PC-3 (cell line): Measurements from ENCODE around the gene CACNB3. TPM values are rescaled to one million over a fixed set of nuclear protein-coding genes. Genes with fewer than 3 reads are reported as not detected.
A peak's percentile ranks its signal among the peaks of the same experiment; 100 is the strongest.

Source experiments
- ATAC-seq: fragments of 200-7000 bp; cut with Tn5 transposase; 2 replicates; pipeline ENCODE4 v1.9.1; 2020; ENCODE audit warnings: mild to moderate bottlenecking, moderate library complexity
- BruUV-seq: library from RNA; stranded (reverse); fragments of 400-500 nt; replicated peaks from 2 replicates; lab custom pipeline; 2021; lab: Mats Ljungman, UMichigan
- CTCF ChIA-PET: fragments of 300-600 bp; sonication (Branson Sonifier 250); formaldehyde crosslinking; loops from one replicate; lab custom pipeline; 2022; ENCODE audit warnings: antibody characterized with exemption; lab: Charles Lee
- POLR2A ChIA-PET: fragments of 300-600 bp; sonication (Branson Sonifier 250); formaldehyde crosslinking; loops from one replicate; lab custom pipeline; 2022; ENCODE audit warnings: antibody characterized with exemption; ENCODE audit not compliant: unreplicated experiment; lab: Charles Lee
- DNase-seq: peaks from one replicate; pipeline ENCODE4 v3.0.0-alpha.2; 2015
- H2AFZ ChIP-seq: fragments of 300-600 bp; sonication (generic); 2 replicates; pipeline ENCODE4 v1.6.0; 2016; ENCODE audit warnings: antibody characterized with exemption, low read length
- H3F3A ChIP-seq: fragments of 300-600 bp; sonication (generic); one replicate; pipeline ENCODE4 v1.6.0; 2017; ENCODE audit warnings: antibody characterized with exemption, low read length, control low read depth, mild to moderate bottlenecking; ENCODE audit not compliant: unreplicated experiment
- H3K27ac ChIP-seq: fragments of 300-600 bp; sonication (generic); 2 replicates; pipeline ENCODE4 v1.5.1; 2016; ENCODE audit warnings: mild to moderate bottlenecking, low read length
- H3K27me3 ChIP-seq: fragments of 300-600 bp; sonication (generic); 2 replicates; pipeline ENCODE4 v1.6.1; 2016; ENCODE audit warnings: low read length, mixed read lengths
- H3K36me3 ChIP-seq: fragments of 300-600 bp; sonication (generic); 2 replicates; pipeline ENCODE4 v1.6.1; 2016; ENCODE audit warnings: low read depth, mixed run types, low read length, mixed read lengths
- H3K4me1 ChIP-seq: fragments of 300-600 bp; sonication (generic); 2 replicates; pipeline ENCODE4 v1.5.1; 2016; ENCODE audit warnings: low read length; ENCODE audit not compliant: insufficient read depth
- H3K4me2 ChIP-seq: fragments of 300-600 bp; sonication (generic); 2 replicates; pipeline ENCODE4 v1.6.0; 2016; ENCODE audit warnings: low read length
- H3K4me3 ChIP-seq: fragments of 300-600 bp; sonication (generic); 2 replicates; pipeline ENCODE4 v1.5.1; 2016; ENCODE audit warnings: mild to moderate bottlenecking, low read length, mixed read lengths
- H3K79me2 ChIP-seq: fragments of 300-600 bp; sonication (generic); 2 replicates; pipeline ENCODE4 v1.6.1; 2017; ENCODE audit warnings: low read length, mixed read lengths
- H3K9ac ChIP-seq: fragments of 300-600 bp; sonication (generic); 2 replicates; pipeline ENCODE4 v1.6.0; 2016; ENCODE audit warnings: mild to moderate bottlenecking, low read length
- H3K9me2 ChIP-seq: fragments of 300-600 bp; sonication (generic); replicated peaks from 2 replicates; pipeline ENCODE4 v1.6.1; 2016; ENCODE audit warnings: mixed run types, low read length, mixed read lengths
- H3K9me3 ChIP-seq: fragments of 300-600 bp; sonication (generic); 2 replicates; pipeline ENCODE4 v1.6.1; 2016; ENCODE audit warnings: low read length, mixed read lengths
- H4K20me1 ChIP-seq: fragments of 300-600 bp; sonication (generic); 2 replicates; pipeline ENCODE4 v1.6.1; 2016; ENCODE audit warnings: low read length, mixed read lengths
- EZH2 ChIP-seq: fragments of 300-600 bp; sonication (generic); IDR thresholded peaks from one replicate; pipeline ENCODE4 v1.6.1; 2017; ENCODE audit warnings: antibody characterized with exemption, mild to moderate bottlenecking, low read length; ENCODE audit not compliant: unreplicated experiment
- EZH2phosphoT487 ChIP-seq: fragments of 300-600 bp; sonication (generic); IDR thresholded peaks from 2 replicates; pipeline ENCODE4 v1.6.1; 2018; ENCODE audit warnings: mild to moderate bottlenecking, antibody characterized with exemption, low read length, borderline replicate concordance
- intact Hi-C: fragments of 100-400 bp; cut with micrococcal nuclease; formaldehyde crosslinking; loops from 2 replicates; pipeline ENCODE4 v1.9.0; 2023
- total RNA-seq: library from RNA; depleted of rRNA; stranded (reverse); fragments of >200 nt; gene quantifications from 2 replicates; pipeline ENCODE4 v1.2.3, GENCODE V29; 2014
- TF ChIP-seq, protein P1 (sequence below): fragments of 300-600 bp; sonication (generic); conservative IDR thresholded peaks from 2 replicates; pipeline ENCODE4 v1.5.1; 2017; ENCODE audit warnings: antibody characterized with exemption, low read depth, mild to moderate bottlenecking, low read length

CACNB3 gene
- total RNA-seq, 1 experiment from 2014 or later, result 21.4 TPM

DNA sequence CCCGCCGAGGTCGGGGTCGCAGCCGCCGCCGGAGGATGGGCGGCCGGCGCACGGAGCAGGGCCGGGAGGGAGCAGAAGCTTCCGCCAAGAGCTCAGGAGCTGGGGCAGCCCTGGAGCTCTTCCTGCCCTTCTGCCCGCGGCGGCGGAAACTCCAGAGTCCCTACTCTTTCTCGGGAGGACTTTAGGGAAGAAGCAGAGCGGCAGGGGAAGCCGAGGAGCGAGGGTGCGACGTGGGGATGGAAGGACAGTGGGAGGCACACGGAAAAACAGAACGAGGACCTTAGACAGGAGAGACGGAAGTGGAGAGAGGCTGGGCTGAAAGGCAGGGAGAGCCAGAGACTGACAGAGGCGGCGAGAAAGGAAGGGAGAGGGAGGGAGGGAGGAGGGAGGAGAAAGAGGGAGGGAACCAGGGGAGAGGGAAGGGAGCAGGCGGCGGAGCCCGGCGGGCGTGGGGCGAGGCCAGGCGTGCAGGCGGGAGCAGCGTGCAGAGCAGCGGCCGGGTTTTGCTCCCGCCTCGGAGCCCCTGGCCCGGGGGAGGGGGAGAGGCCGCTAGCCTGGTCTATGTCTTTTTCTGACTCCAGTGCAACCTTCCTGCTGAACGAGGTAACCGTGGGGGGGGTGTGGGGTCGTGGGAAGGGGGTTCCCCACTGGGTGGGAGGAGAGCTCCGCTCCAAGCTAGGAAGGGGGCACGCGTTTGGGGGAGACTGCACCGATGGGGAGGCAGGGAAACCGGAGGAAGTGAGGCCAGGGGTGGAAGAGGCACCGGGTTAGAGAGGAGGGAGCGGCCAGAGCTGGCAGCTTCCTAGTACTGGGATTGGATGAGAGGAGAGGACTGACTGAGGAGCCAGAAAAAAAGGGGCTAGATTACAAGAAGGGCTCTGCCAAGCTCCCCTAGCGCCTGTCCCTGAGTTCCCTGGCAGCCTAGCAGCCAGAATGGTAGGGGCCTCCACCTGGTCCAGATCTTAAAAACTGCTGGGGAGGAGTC, 2.9 kb upstream of the CACNB3 start:
- H3K9ac ChIP-seq, result peak overlapping the region; percentile 69
- DNase-seq, result peak; percentile 81
- no peaks in the 10 kb centered on the region for H3K27me3 ChIP-seq
- no peaks in the 10 kb centered on the region for H3K9me3 ChIP-seq
- ATAC-seq, result peak; percentile 65
- no peaks in the 10 kb centered on the region for H4K20me1 ChIP-seq
- H3K4me2 ChIP-seq, result peak overlapping the region; percentile 95
- no peaks in the 10 kb centered on the region for H3K36me3 ChIP-seq
- ChIA-PET POLR2A (interaction anchor here (0.6 to 0.7 kb wide), 4 partner anchors 10 to 910 kb away, joined by 3 to 10 read pairs (median 6); partner anchors contain the start of gene ARF3), CTCF (interaction anchor here (0.5 to 1.3 kb wide), 6 partner anchors 12 to 112 kb away, joined by 3 to 5 read pairs (median 3); no protein-coding TSS in a partner anchor)
- peaks cover 36% of the 10 kb centered on the region for H3K4me1 ChIP-seq
- H3K9me2 ChIP-seq, result no peaks in the 10 kb centered on the region
- no peaks in the 10 kb centered on the region for H3F3A ChIP-seq
- peak overlapping the region; percentile 97 for H2AFZ ChIP-seq
- peak overlapping the region; percentile 86 for H3K4me3 ChIP-seq
- H3K79me2 ChIP-seq, result no peaks in the 10 kb centered on the region
- no peak for TF ChIP-seq EZH2phosphoT487
- TF ChIP-seq, protein P1, sequence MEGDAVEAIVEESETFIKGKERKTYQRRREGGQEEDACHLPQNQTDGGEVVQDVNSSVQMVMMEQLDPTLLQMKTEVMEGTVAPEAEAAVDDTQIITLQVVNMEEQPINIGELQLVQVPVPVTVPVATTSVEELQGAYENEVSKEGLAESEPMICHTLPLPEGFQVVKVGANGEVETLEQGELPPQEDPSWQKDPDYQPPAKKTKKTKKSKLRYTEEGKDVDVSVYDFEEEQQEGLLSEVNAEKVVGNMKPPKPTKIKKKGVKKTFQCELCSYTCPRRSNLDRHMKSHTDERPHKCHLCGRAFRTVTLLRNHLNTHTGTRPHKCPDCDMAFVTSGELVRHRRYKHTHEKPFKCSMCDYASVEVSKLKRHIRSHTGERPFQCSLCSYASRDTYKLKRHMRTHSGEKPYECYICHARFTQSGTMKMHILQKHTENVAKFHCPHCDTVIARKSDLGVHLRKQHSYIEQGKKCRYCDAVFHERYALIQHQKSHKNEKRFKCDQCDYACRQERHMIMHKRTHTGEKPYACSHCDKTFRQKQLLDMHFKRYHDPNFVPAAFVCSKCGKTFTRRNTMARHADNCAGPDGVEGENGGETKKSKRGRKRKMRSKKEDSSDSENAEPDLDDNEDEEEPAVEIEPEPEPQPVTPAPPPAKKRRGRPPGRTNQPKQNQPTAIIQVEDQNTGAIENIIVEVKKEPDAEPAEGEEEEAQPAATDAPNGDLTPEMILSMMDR, result no peak
- no peak for TF ChIP-seq EZH2
- H3K27ac ChIP-seq, result peak overlapping the region; percentile 30; the same call in 1 of the 2 replicates
- BruUV-seq, result no TSS peak
- intact Hi-C loops, result no loop called here

DNA sequence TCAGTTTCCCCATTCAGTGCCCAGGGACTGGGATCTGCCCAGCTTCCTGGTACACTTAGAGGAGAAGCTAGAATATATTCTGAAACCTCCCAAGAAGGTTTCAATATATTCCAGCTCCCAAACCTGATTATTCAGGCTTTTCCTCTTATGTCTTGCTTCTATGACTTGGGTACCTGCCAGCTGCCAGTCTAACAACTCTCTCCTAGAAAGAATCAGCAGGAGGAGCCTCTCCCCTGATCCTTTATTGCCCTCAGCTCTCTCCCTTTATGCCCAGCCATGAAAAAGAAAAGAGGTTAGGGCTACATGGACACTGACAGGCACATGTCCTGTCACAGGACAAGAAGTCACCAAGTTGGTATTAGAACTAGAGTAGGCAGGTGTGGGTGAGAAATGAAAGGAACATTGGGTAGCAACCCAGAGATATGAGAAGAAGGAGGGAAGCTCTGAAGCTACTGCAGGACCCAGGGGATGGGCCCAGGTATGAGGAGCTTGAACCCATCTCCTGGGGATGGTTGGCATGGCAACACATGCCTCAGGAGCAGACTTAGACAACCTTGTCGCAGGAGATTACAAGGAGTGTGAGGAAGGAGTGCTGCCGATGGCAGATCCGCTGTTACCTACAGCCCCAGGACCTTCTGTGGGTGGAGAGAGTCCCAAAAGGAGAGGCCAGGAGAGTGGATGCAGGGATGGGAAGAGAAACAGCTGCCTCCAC, 2.0 kb upstream of the CACNB3 start:
- BruUV-seq, result no TSS peak
- ChIA-PET CTCF (no interaction called here), POLR2A (no interaction called here)
- Histone ChIP-seq H3K9ac (peak overlapping the region; percentile 69; the same call in 1 of the 2 replicates), H3K27ac (no peak overlapping the region), H3K36me3 (no peaks in the 10 kb centered on the region), H3K79me2 (no peaks in the 10 kb centered on the region), H3K4me2 (peak overlapping the region; percentile 95), H3K27me3 (no peaks in the 10 kb centered on the region), H3K9me2 (no peaks in the 10 kb centered on the region), H2AFZ (peak overlapping the region; percentile 97; the same call in 1 of the 2 replicates), H3K9me3 (no peaks in the 10 kb centered on the region), H3F3A (no peaks in the 10 kb centered on the region), H3K4me3 (peak overlapping the region; percentile 86), H4K20me1 (no peaks in the 10 kb centered on the region), H3K4me1 (peaks cover 29% of the 10 kb centered on the region)
- TF ChIP-seq EZH2, result no peak
- TF ChIP-seq EZH2phosphoT487, result no peak
- TF ChIP-seq, protein P1, result no peak
- DNase-seq, result peak; percentile 41
- intact Hi-C loops, result no loop called here
- ATAC-seq, result no peak
